Measurements from ENCODE around the gene CCDC13.

- TF ChIP-seq FOXM1 (IDR thresholded peaks at IDR 0.05; ENCODE audit: borderline replicate concordance) = no peak
- TF ChIP-seq LEF1 (IDR thresholded peaks at IDR 0.05; ENCODE audit: borderline replicate concordance) = no peak
- TF ChIP-seq SP1 (IDR thresholded peaks at IDR 0.05) = no peak
- TF ChIP-seq ZNF384 (IDR thresholded peaks at IDR 0.05) = no peak
- TF ChIP-seq SUZ12 (IDR thresholded peaks at IDR 0.05) = no peak
- no peak for TF ChIP-seq BHLHE40 (IDR thresholded peaks at IDR 0.05; ENCODE audit: borderline replicate concordance)
- TF ChIP-seq TARDBP (IDR thresholded peaks at IDR 0.05) = no peak
- TF ChIP-seq NFRKB (IDR thresholded peaks at IDR 0.05) = no peak
- no peak for TF ChIP-seq FOXK2 (IDR thresholded peaks at IDR 0.05)
These were observed 27.1 kb downstream of the CCDC13 start for GRCh38 chr3:42745776-42746454.
